ENCODE results near the gene NTM. TPM values are rescaled to one million over a fixed set of nuclear protein-coding genes. Genes with fewer than 3 reads are reported as not detected.

NTM gene
- total and polyA plus RNA-seq, 2 of the 8 experiments (the other 6 are each of a cell fraction or from before 2014, with no cell fraction given), result 13.4 to 20.0 TPM

- POLR2A ChIA-PET (ENCODE audit: partially characterized antibody), result no interaction called here
These were observed 390.0 kb downstream of the NTM start for GRCh38 chr11:131760091-131761061.

More at GRCh38 chr11:131760091-131761061, 390.0 kb downstream of the NTM start:
- Histone ChIP-seq H3K36me3 (ENCODE audit: control insufficient read depth in 2 of 4, insufficient read depth in 4 of 4, low read length in 3 of 4) (no peaks in the 10 kb centered on the region), H3K23me2 (ENCODE audit: low read depth, low read length) (no peaks in the 10 kb centered on the region), H2BK12ac (ENCODE audit: low read depth, low read length) (no peak overlapping the region), H4K20me1 (replicated peaks in 1 of 2; ENCODE audit: control insufficient read depth in 1 of 2, insufficient read depth in 2 of 2, low read length in 2 of 2) (no peaks in the 10 kb centered on the region), H3K18ac (ENCODE audit: extremely low read depth, low read length) (no peak overlapping the region), H3K27me3 (replicated peaks in 1 of 4; ENCODE audit: control insufficient read depth in 3 of 4, extremely low read depth in 1 of 4, insufficient read depth in 3 of 4, low read length in 3 of 4) (no peaks in the 10 kb centered on the region), H2AK5ac (ENCODE audit: low read depth, low read length) (no peak overlapping the region), H3K56ac (replicated peaks; ENCODE audit: insufficient read length, low read depth, low read length) (no peak overlapping the region), H3K4me2 (ENCODE audit: insufficient read depth in 1 of 2, low read depth in 2 of 2, low read length in 2 of 2) (peak overlapping the region in 1 of 2 experiments; percentile 12; a peak in 1 of 4 replicates), H3K4ac (replicated peaks; ENCODE audit: insufficient read length, low read depth, low read length) (no peak overlapping the region), H4K5ac (ENCODE audit: insufficient read length, low read depth, low read length) (no peak overlapping the region), H2BK15ac (ENCODE audit: low read length) (no peak overlapping the region), H3K4me3 (ENCODE audit: extremely low read depth in 1 of 4, insufficient read depth in 2 of 4, low read depth in 3 of 4, low read length in 4 of 4) (no peak overlapping the region), H3K23ac (ENCODE audit: insufficient read length) (no peak overlapping the region), H3K27ac (ENCODE audit: low read depth, low read length) (no peak overlapping the region), H3K9me3 (ENCODE audit: insufficient read depth in 2 of 2, low read depth in 1 of 2, low read length in 1 of 2) (no peaks in the 10 kb centered on the region), H3K79me1 (ENCODE audit: low read depth, low read length) (no peaks in the 10 kb centered on the region), H3K14ac (ENCODE audit: insufficient read length) (no peak overlapping the region), H3K79me2 (ENCODE audit: control insufficient read depth in 1 of 2, insufficient read depth in 2 of 2, low read length in 2 of 2) (no peaks in the 10 kb centered on the region), H4K8ac (ENCODE audit: extremely low read depth, insufficient read depth, low read length) (no peak overlapping the region; the same call in 1 of the 2 replicates), H2BK120ac (replicated peaks; ENCODE audit: low read depth, low read length) (no peak overlapping the region), H3K4me1 (replicated peaks in 1 of 4; ENCODE audit: control insufficient read depth in 3 of 4, insufficient read depth in 4 of 4, low read length in 3 of 4) (peaks cover 0 to 5% (median 0%) of the 10 kb centered on the region in 4 experiments; a peak in 2 of 7 replicates), H2AFZ (ENCODE audit: low read length) (no peak overlapping the region), H4K91ac (replicated peaks; ENCODE audit: insufficient read length, low read length) (no peak overlapping the region), H3K9ac (replicated peaks in 1 of 4; ENCODE audit: extremely low read depth in 1 of 4, low read depth in 3 of 4, low read length in 3 of 4) (no peak overlapping the region), H2BK5ac (ENCODE audit: low read depth, low read length) (no peak overlapping the region), H2BK20ac (ENCODE audit: low read length) (no peak overlapping the region)
- CTCF ChIA-PET (ENCODE audit: partially characterized antibody), result interaction anchor here (0.5 to 6.5 kb wide), 26 partner anchors 9 to 369 kb away, joined by 3 to 74 read pairs (median 4); no protein-coding TSS in a partner anchor
- WGBS, 2 experiments (ENCODE audit: extremely low coverage in 1 of 2, insufficient coverage in 1 of 2, insufficient read length in 1 of 2, insufficient replicate concordance in 2 of 2, low coverage in 1 of 2, low lambda C conversion rate in 2 of 2, missing lambda C conversion rate in 1 of 2), result 63% methylated on average over 26 of the region's 26 CpGs; no CpG with 5 or more reads in 1 of the 2 experiments
- peak in 1 of 2 experiments; percentile 63 for DNase-seq (ENCODE audit: low read depth in 1 of 2, low spot score in 2 of 2)
- no peak for FAIRE-seq
- peak; percentile 15 to 37; a peak in 3 of 4 replicates for TF ChIP-seq RAD21 (IDR thresholded peaks at IDR 0.05 in 1 of 2, conservative IDR thresholded peaks at IDR 0.05 in 1 of 2; ENCODE audit: low read depth in 2 of 2, low read length in 2 of 2)
- peak; percentile 1 to 28 (median 20); a peak in 3 of 4 replicates for TF ChIP-seq CTCF (IDR thresholded peaks at IDR 0.05; ENCODE audit: control extremely low read depth in 1 of 3, insufficient read depth in 1 of 3, low read depth in 1 of 3, low read length in 3 of 3)
- TF ChIP-seq SIRT6 (IDR thresholded peaks at IDR 0.05; ENCODE audit: low read length), result no peak
